GM23338 (cell line): ENCODE results near the gene CCDC117. TPM values are rescaled to one million over a fixed set of nuclear protein-coding genes. Genes with fewer than 3 reads are reported as not detected.

Experiments
- ATAC-seq: fragments of 200-7000 bp; cut with Tn5 transposase; 3 replicates; pipeline ENCODE4 v1.9.1; 2020
- DNase-seq: peaks from one replicate; pipeline ENCODE4 v3.0.0-alpha.2; 2015; ENCODE audit warnings: low spot score
- H2AFZ ChIP-seq: fragments of 200-600 bp; sonication (generic); 2 replicates; pipeline ENCODE4 v1.8.0; 2016; ENCODE audit warnings: antibody characterized with exemption, mild to moderate bottlenecking, moderate library complexity
- H3F3A ChIP-seq: fragments of 200-600 bp; sonication (generic); replicated peaks from 2 replicates; pipeline ENCODE4 v1.8.0; 2017; ENCODE audit warnings: antibody characterized with exemption, mixed run types, low read depth
- H3K27ac ChIP-seq: fragments of 200-600 bp; sonication (generic); 2 replicates; pipeline ENCODE4 v1.6.1; 2016; ENCODE audit warnings: low read depth
- H3K27me3 ChIP-seq: fragments of 200-600 bp; sonication (generic); 2 replicates; pipeline ENCODE4 v1.8.0; 2016; ENCODE audit warnings: mild to moderate bottlenecking, mixed run types, moderate library complexity; ENCODE audit not compliant: insufficient read depth
- H3K36me3 ChIP-seq: fragments of 200-600 bp; sonication (generic); 2 replicates; pipeline ENCODE4 v1.8.0; 2016; ENCODE audit warnings: mild to moderate bottlenecking; ENCODE audit not compliant: insufficient read depth
- H3K4me1 ChIP-seq: fragments of 200-600 bp; sonication (generic); 2 replicates; pipeline ENCODE4 v1.8.0; 2016; ENCODE audit warnings: mild to moderate bottlenecking, moderate library complexity; ENCODE audit not compliant: insufficient read depth
- H3K4me2 ChIP-seq: fragments of 200-600 bp; sonication (generic); 2 replicates; pipeline ENCODE4 v1.7.1; 2017; ENCODE audit warnings: mixed run types
- H3K4me3 ChIP-seq: fragments of 200-600 bp; sonication (generic); 2 replicates; pipeline ENCODE4 v1.6.1; 2016; ENCODE audit warnings: mixed run types
- H3K79me2 ChIP-seq: fragments of 200-600 bp; sonication (generic); replicated peaks from 2 replicates; pipeline ENCODE4 v1.8.0; 2017; ENCODE audit warnings: mild to moderate bottlenecking; ENCODE audit not compliant: insufficient read depth
- H3K9me2 ChIP-seq: fragments of 200-600 bp; sonication (generic); 2 replicates; pipeline ENCODE4 v1.8.0; 2017; ENCODE audit not compliant: insufficient read depth
- H4K20me1 ChIP-seq: fragments of 200-600 bp; sonication (generic); replicated peaks from 2 replicates; pipeline ENCODE4 v1.8.0; 2017; ENCODE audit warnings: mild to moderate bottlenecking; ENCODE audit not compliant: insufficient read depth
- H3K27ac Mint-ChIP-seq: 2 replicates; pipeline ENCODE4 v1.8.0; 2020; ENCODE audit warnings: inconsistent platforms, mild to moderate bottlenecking, moderate library complexity, mixed read lengths
- H3K27me3 Mint-ChIP-seq: 3 replicates; pipeline ENCODE4 v1.8.0; 2022; ENCODE audit warnings: low read depth, mild to moderate bottlenecking, moderate library complexity, mixed read lengths, inconsistent platforms; ENCODE audit not compliant: insufficient read depth, poor library complexity
- H3K36me3 Mint-ChIP-seq: 3 replicates; pipeline ENCODE4 v1.8.0; 2021; ENCODE audit warnings: low read depth, mild to moderate bottlenecking, inconsistent platforms, moderate library complexity, mixed read lengths
- H3K4me1 Mint-ChIP-seq: 3 replicates; pipeline ENCODE4 v1.8.0; 2020; ENCODE audit warnings: mild to moderate bottlenecking, inconsistent platforms, mixed read lengths
- H3K4me3 Mint-ChIP-seq: 3 replicates; pipeline ENCODE4 v1.8.0; 2021; ENCODE audit warnings: moderate library complexity, mild to moderate bottlenecking, inconsistent platforms, mixed read lengths
- H3K9me3 Mint-ChIP-seq: 3 replicates; pipeline ENCODE4 v1.8.0; 2020; ENCODE audit warnings: moderate library complexity, mild to moderate bottlenecking, inconsistent platforms, mixed read lengths
- CREB1 ChIP-seq: fragments of 250-450 bp; sonication (Bioruptor Pico); IDR thresholded peaks from 2 replicates; pipeline ENCODE4 v1.5.0; 2020; ENCODE audit warnings: low read depth, mild to moderate bottlenecking, moderate library complexity
- EZH2 ChIP-seq: fragments of 200-600 bp; sonication (generic); IDR thresholded peaks from one replicate; pipeline ENCODE4 v1.8.0; 2017; ENCODE audit warnings: antibody characterized with exemption, mild to moderate bottlenecking, low read depth; ENCODE audit not compliant: unreplicated experiment
- EZH2phosphoT487 ChIP-seq: fragments of 200-600 bp; sonication (generic); IDR thresholded peaks from one replicate; pipeline ENCODE4 v1.8.1; 2018; ENCODE audit warnings: antibody characterized with exemption; ENCODE audit not compliant: unreplicated experiment
- JUNB ChIP-seq: IDR thresholded peaks from one replicate; pipeline ENCODE4 v1.6.1; 2016; ENCODE audit warnings: antibody characterized with exemption; ENCODE audit not compliant: unreplicated experiment
- NANOG ChIP-seq: IDR thresholded peaks from 2 replicates; pipeline ENCODE4 v1.6.1; 2016; ENCODE audit warnings: antibody characterized with exemption, borderline replicate concordance
- POLR2AphosphoS5 ChIP-seq: IDR thresholded peaks from 2 replicates; pipeline ENCODE4 v1.6.1; 2016; ENCODE audit warnings: antibody characterized with exemption, low read depth
- STAT1 ChIP-seq: IDR thresholded peaks from one replicate; pipeline ENCODE4 v1.6.1; 2016; ENCODE audit warnings: antibody characterized with exemption; ENCODE audit not compliant: unreplicated experiment
- ZNF114 ChIP-seq: fragments of 250-450 bp; sonication (Bioruptor Pico); IDR thresholded peaks from 2 replicates; pipeline ENCODE4 v1.5.0; 2020; ENCODE audit warnings: mild to moderate bottlenecking, moderate library complexity
- ZNF331 ChIP-seq: fragments of 250-450 bp; sonication (Bioruptor Pico); IDR thresholded peaks from 2 replicates; pipeline ENCODE4 v1.5.0; 2020; ENCODE audit warnings: low read depth, mild to moderate bottlenecking, moderate library complexity
- polyA plus RNA-seq: library from polyadenylated mRNA; unstranded; fragments of >200 nt; fragmentation: Nextera tagmentation; extraction: Ambion mirVana; gene quantifications from 2 replicates; pipeline ENCODE4 v1.2.1, GENCODE V29; 2016
- total RNA-seq: library from RNA; depleted of rRNA; stranded (reverse); fragments of >200 nt; shearing (Covaris generic); gene quantifications from 2 replicates; pipeline ENCODE4 v1.2.3, GENCODE V29; 2014
- TF ChIP-seq, protein P1 (sequence below), 2 experiments: fragments of 200-600 bp in 1 of 2; sonication (generic) in 1 of 2; conservative IDR thresholded peaks; 2 replicates each; pipeline versions ENCODE4 v1.5.1 to v1.6.1; 2016 to 2017; ENCODE audit warnings: antibody characterized with exemption in 2 of 2, low read depth in 2 of 2, mild to moderate bottlenecking in 2 of 2, moderate library complexity in 1 of 2
- TF ChIP-seq, protein P2 (sequence below): IDR thresholded peaks from one replicate; pipeline ENCODE4 v1.6.1; 2018; ENCODE audit warnings: antibody characterized with exemption; ENCODE audit not compliant: unreplicated experiment
- TF ChIP-seq, protein P3 (sequence below): IDR thresholded peaks from 2 replicates; pipeline ENCODE4 v1.6.1; 2016; ENCODE audit warnings: antibody characterized with exemption

The CCDC117 gene
- total and polyA plus RNA-seq, 2 experiments from 2014 or later = 23.9 to 54.1 TPM

DNA sequence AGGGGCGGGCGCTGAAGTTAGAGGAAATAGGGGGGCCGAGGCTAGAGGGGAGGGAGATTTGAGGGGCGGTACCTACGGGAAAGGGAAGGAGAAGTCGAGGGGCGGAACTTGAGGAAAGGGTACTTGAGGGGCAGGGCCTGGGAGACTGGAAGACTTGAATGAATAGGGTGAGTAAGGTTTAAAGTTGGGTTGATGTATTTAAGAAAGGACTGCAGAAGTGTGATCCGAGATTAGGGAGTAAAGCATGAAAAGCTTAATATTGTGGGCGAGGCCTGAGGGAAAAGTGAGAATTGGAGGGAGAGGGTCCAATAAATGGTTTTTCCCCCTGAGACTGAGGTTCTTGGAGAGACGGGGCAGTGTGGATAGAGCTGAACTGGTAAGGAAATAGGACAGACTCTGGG, 29.9 kb upstream of the CCDC117 start:
- H3K4me1 ChIP-seq = peaks cover 10% of the 10 kb centered on the region
- TF ChIP-seq EZH2 (no peak), ZNF114 (CRISPR knock-in tag) (no peak), EZH2phosphoT487 (no peak), JUNB (no peak), POLR2AphosphoS5 (no peak), CREB1 (no peak)
- peak overlapping the region; percentile 70 for H3K27ac ChIP-seq
- Mint-ChIP-seq H3K36me3 (peaks cover 44% of the 10 kb centered on the region), H3K9me3 (no peaks in the 10 kb centered on the region), H3K4me3 (peak overlapping the region; percentile 87), H3K4me1 (peaks cover 29% of the 10 kb centered on the region), H3K27me3 (peaks cover 7% of the 10 kb centered on the region), H3K27ac (peak overlapping the region; percentile 90)
- no peaks in the 10 kb centered on the region for H3K27me3 ChIP-seq
- no peak for DNase-seq
- peaks cover 50% of the 10 kb centered on the region for H3K79me2 ChIP-seq
- H3F3A ChIP-seq = no peaks in the 10 kb centered on the region
- H3K4me2 ChIP-seq = peak overlapping the region; percentile 83
- ATAC-seq = no peak
- peak overlapping the region; percentile 68 for H3K4me3 ChIP-seq
- H3K36me3 ChIP-seq = peaks cover 18% of the 10 kb centered on the region
- H4K20me1 ChIP-seq = no peaks in the 10 kb centered on the region; the same call in 1 of the 2 replicates
- no peaks in the 10 kb centered on the region for H3K9me2 ChIP-seq
- H2AFZ ChIP-seq = no peak overlapping the region

DNA sequence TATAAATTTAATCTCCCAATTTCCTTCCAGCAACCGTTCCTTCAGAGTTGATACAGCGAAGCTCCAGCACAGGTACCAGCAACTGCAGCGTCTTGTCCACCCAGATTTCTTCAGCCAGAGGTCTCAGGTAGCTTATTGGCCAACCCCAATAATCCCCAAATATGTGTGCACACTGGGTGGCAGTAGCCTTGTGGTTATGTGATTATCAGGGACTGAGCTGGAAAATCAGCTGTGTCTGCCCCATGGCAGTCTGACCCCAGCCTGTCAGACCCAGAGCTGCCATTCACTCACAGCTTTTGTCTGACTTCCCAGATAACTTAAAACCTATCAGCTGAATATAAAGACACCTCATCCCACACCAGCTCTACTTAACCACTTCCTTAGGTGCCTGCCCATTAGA, 28.6 kb upstream of the CCDC117 start:
- Histone ChIP-seq H3K4me2 (no peak overlapping the region), H3K4me1 (peaks cover 8% of the 10 kb centered on the region), H3F3A (no peaks in the 10 kb centered on the region; the same call in 1 of the 2 replicates), H2AFZ (no peak overlapping the region), H4K20me1 (no peaks in the 10 kb centered on the region; the same call in 1 of the 2 replicates), H3K27me3 (no peaks in the 10 kb centered on the region), H3K9me2 (no peaks in the 10 kb centered on the region), H3K4me3 (no peak overlapping the region), H3K27ac (peak overlapping the region; percentile 17; the same call in 1 of the 2 replicates), H3K36me3 (peaks cover 20% of the 10 kb centered on the region), H3K79me2 (peaks cover 37% of the 10 kb centered on the region)
- Mint-ChIP-seq H3K9me3 (no peaks in the 10 kb centered on the region; the same call in 2 of the 3 replicates), H3K4me3 (peak overlapping the region; percentile 17; the same call in 2 of the 3 replicates), H3K27ac (no peak overlapping the region), H3K27me3 (peaks cover 7% of the 10 kb centered on the region), H3K4me1 (peaks cover 19% of the 10 kb centered on the region), H3K36me3 (peaks cover 53% of the 10 kb centered on the region)
- TF ChIP-seq STAT1 = no peak
- no peak for TF ChIP-seq CREB1
- no peak for TF ChIP-seq EZH2phosphoT487
- TF ChIP-seq, protein P1, sequence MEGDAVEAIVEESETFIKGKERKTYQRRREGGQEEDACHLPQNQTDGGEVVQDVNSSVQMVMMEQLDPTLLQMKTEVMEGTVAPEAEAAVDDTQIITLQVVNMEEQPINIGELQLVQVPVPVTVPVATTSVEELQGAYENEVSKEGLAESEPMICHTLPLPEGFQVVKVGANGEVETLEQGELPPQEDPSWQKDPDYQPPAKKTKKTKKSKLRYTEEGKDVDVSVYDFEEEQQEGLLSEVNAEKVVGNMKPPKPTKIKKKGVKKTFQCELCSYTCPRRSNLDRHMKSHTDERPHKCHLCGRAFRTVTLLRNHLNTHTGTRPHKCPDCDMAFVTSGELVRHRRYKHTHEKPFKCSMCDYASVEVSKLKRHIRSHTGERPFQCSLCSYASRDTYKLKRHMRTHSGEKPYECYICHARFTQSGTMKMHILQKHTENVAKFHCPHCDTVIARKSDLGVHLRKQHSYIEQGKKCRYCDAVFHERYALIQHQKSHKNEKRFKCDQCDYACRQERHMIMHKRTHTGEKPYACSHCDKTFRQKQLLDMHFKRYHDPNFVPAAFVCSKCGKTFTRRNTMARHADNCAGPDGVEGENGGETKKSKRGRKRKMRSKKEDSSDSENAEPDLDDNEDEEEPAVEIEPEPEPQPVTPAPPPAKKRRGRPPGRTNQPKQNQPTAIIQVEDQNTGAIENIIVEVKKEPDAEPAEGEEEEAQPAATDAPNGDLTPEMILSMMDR (conservative IDR thresholded peaks at IDR 0.05; ENCODE audit: low read depth in 2 of 2) = no peak
- TF ChIP-seq, protein P2, sequence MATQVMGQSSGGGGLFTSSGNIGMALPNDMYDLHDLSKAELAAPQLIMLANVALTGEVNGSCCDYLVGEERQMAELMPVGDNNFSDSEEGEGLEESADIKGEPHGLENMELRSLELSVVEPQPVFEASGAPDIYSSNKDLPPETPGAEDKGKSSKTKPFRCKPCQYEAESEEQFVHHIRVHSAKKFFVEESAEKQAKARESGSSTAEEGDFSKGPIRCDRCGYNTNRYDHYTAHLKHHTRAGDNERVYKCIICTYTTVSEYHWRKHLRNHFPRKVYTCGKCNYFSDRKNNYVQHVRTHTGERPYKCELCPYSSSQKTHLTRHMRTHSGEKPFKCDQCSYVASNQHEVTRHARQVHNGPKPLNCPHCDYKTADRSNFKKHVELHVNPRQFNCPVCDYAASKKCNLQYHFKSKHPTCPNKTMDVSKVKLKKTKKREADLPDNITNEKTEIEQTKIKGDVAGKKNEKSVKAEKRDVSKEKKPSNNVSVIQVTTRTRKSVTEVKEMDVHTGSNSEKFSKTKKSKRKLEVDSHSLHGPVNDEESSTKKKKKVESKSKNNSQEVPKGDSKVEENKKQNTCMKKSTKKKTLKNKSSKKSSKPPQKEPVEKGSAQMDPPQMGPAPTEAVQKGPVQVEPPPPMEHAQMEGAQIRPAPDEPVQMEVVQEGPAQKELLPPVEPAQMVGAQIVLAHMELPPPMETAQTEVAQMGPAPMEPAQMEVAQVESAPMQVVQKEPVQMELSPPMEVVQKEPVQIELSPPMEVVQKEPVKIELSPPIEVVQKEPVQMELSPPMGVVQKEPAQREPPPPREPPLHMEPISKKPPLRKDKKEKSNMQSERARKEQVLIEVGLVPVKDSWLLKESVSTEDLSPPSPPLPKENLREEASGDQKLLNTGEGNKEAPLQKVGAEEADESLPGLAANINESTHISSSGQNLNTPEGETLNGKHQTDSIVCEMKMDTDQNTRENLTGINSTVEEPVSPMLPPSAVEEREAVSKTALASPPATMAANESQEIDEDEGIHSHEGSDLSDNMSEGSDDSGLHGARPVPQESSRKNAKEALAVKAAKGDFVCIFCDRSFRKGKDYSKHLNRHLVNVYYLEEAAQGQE = no peak
- no peak for TF ChIP-seq EZH2
- TF ChIP-seq, protein P3, sequence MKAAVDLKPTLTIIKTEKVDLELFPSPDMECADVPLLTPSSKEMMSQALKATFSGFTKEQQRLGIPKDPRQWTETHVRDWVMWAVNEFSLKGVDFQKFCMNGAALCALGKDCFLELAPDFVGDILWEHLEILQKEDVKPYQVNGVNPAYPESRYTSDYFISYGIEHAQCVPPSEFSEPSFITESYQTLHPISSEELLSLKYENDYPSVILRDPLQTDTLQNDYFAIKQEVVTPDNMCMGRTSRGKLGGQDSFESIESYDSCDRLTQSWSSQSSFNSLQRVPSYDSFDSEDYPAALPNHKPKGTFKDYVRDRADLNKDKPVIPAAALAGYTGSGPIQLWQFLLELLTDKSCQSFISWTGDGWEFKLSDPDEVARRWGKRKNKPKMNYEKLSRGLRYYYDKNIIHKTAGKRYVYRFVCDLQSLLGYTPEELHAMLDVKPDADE = no peak
- TF ChIP-seq NANOG = no peak
- TF ChIP-seq POLR2AphosphoS5 = no peak
- TF ChIP-seq JUNB = no peak
- no peak for TF ChIP-seq ZNF331
- ATAC-seq = no peak
- no peak for DNase-seq
